BJ (cell line): ENCODE data around the gene TRANK1. TPM values are rescaled to one million over a fixed set of nuclear protein-coding genes. Genes with fewer than 3 reads are reported as not detected.

Source experiments
- CTCF ChIA-PET: fragments of 350-600 bp; formaldehyde crosslinking; extraction: SDS; loops from one replicate; lab custom pipeline; 2021; ENCODE audit warnings: antibody characterized with exemption, inconsistent platforms; lab: Yijun Ruan, JAX
- POLR2A ChIA-PET: fragments of 300-600 bp; sonication (Branson Sonifier 250); formaldehyde crosslinking; extraction: SDS; loops from one replicate; lab custom pipeline; 2021; ENCODE audit warnings: antibody characterized with exemption; lab: Charles Lee
- DNase-seq: peaks from one replicate; pipeline ENCODE4 v3.0.0-alpha.2; 2011; ENCODE audit warnings: low read depth
- H3K27me3 ChIP-seq: 2 replicates; pipeline ENCODE4 v1.6.0; 2011; ENCODE audit warnings: low read length; ENCODE audit not compliant: control insufficient read depth, insufficient read depth
- H3K36me3 ChIP-seq: 2 replicates; pipeline ENCODE4 v1.5.1; 2011; ENCODE audit warnings: low read length; ENCODE audit not compliant: control insufficient read depth, insufficient read depth
- H3K4me3 ChIP-seq: 2 replicates; pipeline ENCODE4 v1.5.1; 2011; ENCODE audit warnings: low read depth, mild to moderate bottlenecking, control low read depth, low read length
- polyA plus RNA-seq: library from polyadenylated mRNA; depleted of rRNA; stranded (reverse); fragments of >200 nt; gene quantifications from 2 replicates; pipeline ENCODE4 v1.2.3, GENCODE V29; 2011
- TF ChIP-seq, protein P1 (sequence below): IDR thresholded peaks from 2 replicates; pipeline ENCODE4 v1.5.1; 2011; ENCODE audit warnings: low read depth, mild to moderate bottlenecking, control low read depth, inconsistent platforms, low read length, moderate library complexity; ENCODE audit not compliant: insufficient read depth

TRANK1 gene
- polyA plus RNA-seq, 1 experiment = 11.3 TPM

DNA sequence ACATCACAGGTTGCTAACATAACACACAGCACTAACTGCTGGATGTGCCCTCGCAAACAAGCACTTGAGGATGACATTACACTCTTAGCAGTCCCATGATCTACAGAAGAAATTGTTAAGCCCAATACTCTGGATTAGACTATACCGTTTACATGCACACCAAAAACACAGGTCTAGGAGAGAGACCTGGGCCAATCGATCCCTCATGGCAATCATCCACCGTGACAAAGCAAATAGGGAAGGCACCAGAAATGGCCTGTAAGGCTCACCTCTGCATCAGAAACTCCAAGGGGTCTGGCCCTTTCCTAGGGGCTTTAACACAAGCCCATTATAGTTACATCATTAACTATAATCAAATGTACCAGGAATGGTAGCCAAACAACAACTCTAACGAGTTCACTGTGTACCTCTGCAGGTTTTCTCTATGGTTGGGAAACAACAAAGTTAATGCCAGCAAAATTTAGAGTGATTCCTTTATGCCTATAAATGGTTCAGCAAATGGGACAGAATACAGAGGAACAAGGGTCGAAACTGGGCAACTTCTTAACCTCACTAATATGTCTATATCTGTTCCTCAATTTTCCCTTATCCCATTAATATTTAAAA lies 18.5 kb downstream of the TRANK1 start:
- TF ChIP-seq, protein P1, sequence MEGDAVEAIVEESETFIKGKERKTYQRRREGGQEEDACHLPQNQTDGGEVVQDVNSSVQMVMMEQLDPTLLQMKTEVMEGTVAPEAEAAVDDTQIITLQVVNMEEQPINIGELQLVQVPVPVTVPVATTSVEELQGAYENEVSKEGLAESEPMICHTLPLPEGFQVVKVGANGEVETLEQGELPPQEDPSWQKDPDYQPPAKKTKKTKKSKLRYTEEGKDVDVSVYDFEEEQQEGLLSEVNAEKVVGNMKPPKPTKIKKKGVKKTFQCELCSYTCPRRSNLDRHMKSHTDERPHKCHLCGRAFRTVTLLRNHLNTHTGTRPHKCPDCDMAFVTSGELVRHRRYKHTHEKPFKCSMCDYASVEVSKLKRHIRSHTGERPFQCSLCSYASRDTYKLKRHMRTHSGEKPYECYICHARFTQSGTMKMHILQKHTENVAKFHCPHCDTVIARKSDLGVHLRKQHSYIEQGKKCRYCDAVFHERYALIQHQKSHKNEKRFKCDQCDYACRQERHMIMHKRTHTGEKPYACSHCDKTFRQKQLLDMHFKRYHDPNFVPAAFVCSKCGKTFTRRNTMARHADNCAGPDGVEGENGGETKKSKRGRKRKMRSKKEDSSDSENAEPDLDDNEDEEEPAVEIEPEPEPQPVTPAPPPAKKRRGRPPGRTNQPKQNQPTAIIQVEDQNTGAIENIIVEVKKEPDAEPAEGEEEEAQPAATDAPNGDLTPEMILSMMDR = no peak
- ChIA-PET CTCF (no interaction called here), POLR2A (no interaction called here)
- Histone ChIP-seq H3K4me3 (no peak overlapping the region), H3K27me3 (no peaks in the 10 kb centered on the region), H3K36me3 (peaks cover 1% of the 10 kb centered on the region; the same call in 1 of the 2 replicates)
- DNase-seq = no peak

DNA sequence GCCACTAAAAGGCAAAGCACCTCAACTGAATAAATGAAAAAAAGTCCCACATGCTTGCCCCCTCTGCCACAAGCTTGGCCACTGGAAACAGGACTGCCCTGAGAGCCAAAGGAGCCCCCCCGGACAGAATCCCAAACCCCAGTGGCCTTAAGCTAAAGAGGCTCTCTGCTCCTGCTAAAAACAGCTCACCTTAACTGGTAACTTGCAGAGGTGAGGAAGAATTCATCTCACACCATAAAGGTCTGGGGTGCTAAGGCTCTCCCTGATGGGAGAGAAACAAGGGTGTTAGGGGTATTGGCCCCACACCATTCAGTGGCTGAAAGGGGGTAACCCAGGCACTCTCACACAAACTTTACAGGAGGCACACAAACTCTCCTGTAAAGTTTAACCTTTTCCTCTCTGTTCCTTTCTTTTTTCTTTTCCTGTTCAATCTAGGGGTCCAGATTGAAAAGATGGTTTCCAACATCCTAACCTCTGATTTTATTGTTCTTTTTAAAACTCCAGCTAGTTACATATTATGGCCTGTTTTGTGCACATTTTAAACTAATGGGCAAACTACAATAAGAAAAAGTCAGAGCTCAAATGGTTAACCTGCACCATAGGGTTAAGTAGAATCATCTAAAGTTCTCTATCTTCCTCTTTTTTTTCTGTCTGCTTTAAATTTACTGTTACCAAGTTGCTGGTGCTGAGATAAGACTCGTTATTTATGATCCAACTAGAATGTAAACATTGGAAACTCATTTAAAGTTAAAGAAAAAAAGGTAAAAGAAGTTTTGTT lies 19.9 kb downstream of the TRANK1 start:
- ChIA-PET CTCF (interaction anchor here (0.8 kb wide), 1 partner anchor 9 kb away, joined by 3 read pairs; no protein-coding TSS in a partner anchor), POLR2A (no interaction called here)
- no peak for DNase-seq
- H3K4me3 ChIP-seq = no peak overlapping the region
- H3K36me3 ChIP-seq = peaks cover under 1% of the 10 kb centered on the region; the same call in 1 of the 2 replicates
- H3K27me3 ChIP-seq = no peaks in the 10 kb centered on the region
- TF ChIP-seq, protein P1 = no peak

DNA sequence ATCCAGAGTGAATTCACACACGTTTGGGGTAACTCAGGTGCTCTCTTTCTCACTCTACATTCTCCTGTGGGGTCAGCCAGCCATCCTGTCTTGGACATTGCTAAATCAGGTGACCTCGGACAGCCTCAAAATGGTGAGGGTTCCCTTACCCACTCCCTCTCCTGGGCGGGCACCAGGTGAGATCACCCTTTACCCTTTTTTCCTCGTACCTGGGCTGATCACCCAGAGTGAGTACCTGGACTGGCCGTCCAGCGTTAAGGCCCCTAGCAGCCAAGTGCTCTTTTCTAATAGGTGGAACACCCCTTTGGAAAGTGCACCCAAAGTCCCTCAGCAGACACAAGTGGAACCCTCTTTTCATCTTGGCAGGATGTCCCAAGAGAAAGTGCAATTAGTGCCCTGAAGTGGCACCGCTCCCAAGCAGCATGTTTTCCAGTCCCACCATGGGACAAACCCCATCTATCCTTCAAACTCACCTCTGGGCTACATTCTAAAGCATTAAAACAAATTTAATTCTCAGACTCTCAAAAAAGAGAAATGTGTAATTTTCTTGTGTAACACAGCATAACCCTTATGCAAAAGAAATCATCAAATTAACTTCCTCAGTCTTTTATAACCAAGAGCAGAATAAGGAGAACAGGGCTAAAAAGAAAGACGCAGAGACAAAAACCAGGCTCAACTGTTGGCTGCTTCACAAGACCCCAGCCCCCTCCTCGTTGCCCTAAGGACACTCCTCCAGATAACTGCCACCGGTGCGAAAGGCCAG lies 20.7 kb downstream of the TRANK1 start:
- Histone ChIP-seq H3K36me3 (no peaks in the 10 kb centered on the region), H3K4me3 (no peak overlapping the region), H3K27me3 (no peaks in the 10 kb centered on the region)
- ChIA-PET CTCF (interaction anchor here (0.8 to 2.2 kb wide), 4 partner anchors 8 to 34 kb away, joined by 3 to 11 read pairs (median 6); no protein-coding TSS in a partner anchor), POLR2A (no interaction called here)
- TF ChIP-seq, protein P1 = no peak
- DNase-seq = no peak

DNA sequence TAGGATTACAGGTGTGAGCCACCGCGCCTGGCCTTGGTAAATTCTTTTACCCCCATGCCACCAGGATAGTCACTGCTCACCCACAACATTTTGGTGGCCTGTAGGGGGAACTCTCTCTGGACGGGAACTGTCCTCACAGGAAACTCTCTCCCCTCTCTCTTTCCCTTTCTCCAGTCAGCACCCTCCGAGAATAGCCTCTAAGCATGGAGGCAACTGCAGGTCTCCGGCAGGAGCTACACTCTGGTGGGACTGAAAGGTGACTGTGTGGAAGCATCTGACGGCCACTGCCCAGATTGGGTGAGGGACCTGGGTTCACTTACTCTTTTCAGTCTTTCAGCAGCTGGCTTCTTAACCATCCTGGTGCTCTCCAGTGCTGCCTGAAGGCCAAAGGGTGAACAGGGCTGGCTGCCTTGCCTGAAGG lies 21.3 kb downstream of the TRANK1 start:
- Histone ChIP-seq H3K27me3 (no peaks in the 10 kb centered on the region), H3K36me3 (no peaks in the 10 kb centered on the region), H3K4me3 (no peak overlapping the region)
- CTCF ChIA-PET = interaction anchor here (1.6 to 2.2 kb wide), 3 partner anchors 9 to 35 kb away, joined by 5 to 11 read pairs (median 7); no protein-coding TSS in a partner anchor
- POLR2A ChIA-PET = no interaction called here
- no peak for DNase-seq
- TF ChIP-seq, protein P1 = peak; percentile 23; the same call in 1 of the 2 replicates
